Spleen (tissue), 7 donors: Measurements from ENCODE around the gene LMOD1.

Source experiments
- POLR2AphosphoS5 ChIP-seq, 3 donors: sonication (generic); formaldehyde crosslinking; IDR thresholded peaks; one replicate each; pipeline ENCODE4 v1.5.1; 2017; ENCODE audit warnings: antibody characterized with exemption in 3 of 3
- TF ChIP-seq, protein P1 (sequence below), 11 experiments: fragments of 200-600 bp in 7 of 11; fragments of 450-650 bp in 4 of 11; sonication (generic) in 4 of 11; IDR thresholded peaks in 8 of 11; conservative IDR thresholded peaks in 3 of 11; 1 replicate in 7 of 11; 2 replicates in 4 of 11; pipeline versions ENCODE4 v1.4.0 to v1.8.0; 2016 to 2021; ENCODE audit warnings: antibody characterized with exemption in 11 of 11, inconsistent platforms in 4 of 11, mild to moderate bottlenecking in 1 of 11
- donor health status: DM: no; HTN: no; CAD: no; lungs with moderate emphysema.
- donor health status: DM: no; HTN: no; CAD: no.
- donor health status: DM: no; HTN: no; CAD: no.

DNA sequence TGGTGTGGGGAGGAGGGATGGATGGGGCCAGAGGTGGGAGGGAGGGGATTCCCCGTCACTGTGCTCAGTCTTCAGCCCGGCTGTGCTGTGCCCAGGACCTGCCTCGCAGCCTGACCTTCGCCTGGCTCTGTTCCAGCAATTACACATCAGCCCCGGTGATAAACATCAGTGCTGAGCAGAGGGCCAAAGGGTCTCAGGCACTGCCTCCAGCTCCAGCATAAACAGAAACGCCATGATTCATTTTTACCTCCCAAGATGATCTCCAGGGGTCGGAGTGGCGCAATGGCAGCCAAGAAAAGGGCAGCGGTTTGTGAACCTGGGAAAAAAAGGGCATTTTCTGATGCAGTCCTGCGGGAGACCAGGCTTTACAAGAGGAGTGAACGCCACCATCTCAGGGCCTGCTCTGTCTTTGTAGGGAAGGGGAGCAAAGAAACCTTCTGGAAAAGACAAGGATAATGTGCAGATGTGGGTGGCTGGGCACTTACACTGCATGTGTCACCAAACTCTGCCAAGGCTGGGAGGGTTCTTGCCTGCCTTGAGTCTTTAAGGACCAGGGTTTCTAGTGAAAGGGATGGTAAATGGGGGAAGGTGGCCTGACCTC is 29.6 kb downstream of the LMOD1 start:
- TF ChIP-seq, protein P1, sequence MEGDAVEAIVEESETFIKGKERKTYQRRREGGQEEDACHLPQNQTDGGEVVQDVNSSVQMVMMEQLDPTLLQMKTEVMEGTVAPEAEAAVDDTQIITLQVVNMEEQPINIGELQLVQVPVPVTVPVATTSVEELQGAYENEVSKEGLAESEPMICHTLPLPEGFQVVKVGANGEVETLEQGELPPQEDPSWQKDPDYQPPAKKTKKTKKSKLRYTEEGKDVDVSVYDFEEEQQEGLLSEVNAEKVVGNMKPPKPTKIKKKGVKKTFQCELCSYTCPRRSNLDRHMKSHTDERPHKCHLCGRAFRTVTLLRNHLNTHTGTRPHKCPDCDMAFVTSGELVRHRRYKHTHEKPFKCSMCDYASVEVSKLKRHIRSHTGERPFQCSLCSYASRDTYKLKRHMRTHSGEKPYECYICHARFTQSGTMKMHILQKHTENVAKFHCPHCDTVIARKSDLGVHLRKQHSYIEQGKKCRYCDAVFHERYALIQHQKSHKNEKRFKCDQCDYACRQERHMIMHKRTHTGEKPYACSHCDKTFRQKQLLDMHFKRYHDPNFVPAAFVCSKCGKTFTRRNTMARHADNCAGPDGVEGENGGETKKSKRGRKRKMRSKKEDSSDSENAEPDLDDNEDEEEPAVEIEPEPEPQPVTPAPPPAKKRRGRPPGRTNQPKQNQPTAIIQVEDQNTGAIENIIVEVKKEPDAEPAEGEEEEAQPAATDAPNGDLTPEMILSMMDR (IDR thresholded peaks at IDR 0.05 in 8 of 11, conservative IDR thresholded peaks at IDR 0.05 in 3 of 11) = no peak
- TF ChIP-seq POLR2AphosphoS5 (IDR thresholded peaks at IDR 0.05) = peak; percentile 26 to 60 (median 51)
